HG02759 (cell line): ENCODE data around the gene MYOM1.
A peak's percentile ranks its signal among the peaks of the same experiment; 100 is the strongest.
"Not testable (repeated sequence)": the region's sequence is repeated elsewhere in the genome, so short reads cannot be mapped to it uniquely, and the experiment has no call there.

Experiments
- ATAC-seq: cut with Tn5 transposase; IDR thresholded peaks from one replicate; pipeline ENCODE4 v1.9.1; 2021; ENCODE audit warnings: mild to moderate bottlenecking, moderate library complexity; ENCODE audit not compliant: unreplicated experiment

MYOM1 gene

DNA sequence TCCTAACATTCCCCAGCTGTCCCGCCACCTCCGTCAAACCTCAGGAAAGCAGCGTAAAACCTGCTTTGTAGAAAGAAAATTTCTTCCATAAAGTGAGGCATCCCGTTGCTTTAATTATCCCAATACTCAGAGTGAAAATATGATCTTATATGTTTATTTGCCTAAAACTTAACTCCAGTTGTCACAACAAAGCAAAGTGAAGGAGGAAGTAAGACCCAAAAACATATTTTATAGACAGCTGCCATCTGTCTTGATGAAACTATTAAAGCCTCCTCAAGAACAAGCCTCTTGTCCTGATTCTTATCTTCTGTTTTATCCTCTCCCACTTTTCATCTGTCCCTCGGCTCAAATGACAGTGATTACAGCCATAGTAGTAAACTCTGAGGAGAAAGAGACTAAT lies 177.9 kb downstream of the MYOM1 start:
- ATAC-seq: no peak

DNA sequence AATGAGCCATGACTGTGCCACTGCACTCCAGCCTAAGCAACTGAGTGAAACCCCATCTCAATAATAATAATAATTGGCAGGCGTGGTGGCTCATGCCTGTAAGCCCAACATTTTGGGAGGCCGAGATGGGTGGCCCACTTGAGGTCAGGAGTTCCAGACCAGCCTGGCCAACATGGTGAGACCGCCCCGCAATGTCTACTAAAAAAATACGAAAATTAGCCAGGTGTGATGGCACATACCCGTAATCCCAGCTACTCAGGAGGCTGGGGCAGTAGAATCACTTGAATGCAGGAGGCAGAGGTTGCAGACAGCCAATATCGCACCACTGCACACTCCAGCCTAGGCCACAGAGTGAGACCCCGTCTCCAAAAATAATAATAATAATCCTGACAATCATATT lies 178.9 kb downstream of the MYOM1 start:
- no peak for ATAC-seq

DNA sequence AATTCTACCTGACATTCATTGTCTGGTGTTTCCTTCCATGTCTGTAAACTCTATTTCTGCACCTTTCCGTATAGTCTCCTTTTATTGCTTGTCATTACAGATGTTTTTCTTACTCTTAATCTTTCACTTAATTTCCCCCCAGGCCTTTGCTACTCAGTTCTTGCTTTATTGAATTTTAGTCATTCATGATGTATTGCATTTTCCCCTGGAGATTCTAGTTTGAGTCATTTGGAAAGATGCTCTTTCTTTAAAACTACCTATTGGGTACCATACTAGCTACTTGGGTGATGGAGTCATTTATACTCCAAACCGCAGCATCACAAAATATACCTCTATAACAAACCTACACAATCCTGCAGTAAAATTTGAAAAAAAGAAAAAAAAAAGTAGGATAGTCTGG lies 179.6 kb downstream of the MYOM1 start:
- ATAC-seq: no peak

DNA sequence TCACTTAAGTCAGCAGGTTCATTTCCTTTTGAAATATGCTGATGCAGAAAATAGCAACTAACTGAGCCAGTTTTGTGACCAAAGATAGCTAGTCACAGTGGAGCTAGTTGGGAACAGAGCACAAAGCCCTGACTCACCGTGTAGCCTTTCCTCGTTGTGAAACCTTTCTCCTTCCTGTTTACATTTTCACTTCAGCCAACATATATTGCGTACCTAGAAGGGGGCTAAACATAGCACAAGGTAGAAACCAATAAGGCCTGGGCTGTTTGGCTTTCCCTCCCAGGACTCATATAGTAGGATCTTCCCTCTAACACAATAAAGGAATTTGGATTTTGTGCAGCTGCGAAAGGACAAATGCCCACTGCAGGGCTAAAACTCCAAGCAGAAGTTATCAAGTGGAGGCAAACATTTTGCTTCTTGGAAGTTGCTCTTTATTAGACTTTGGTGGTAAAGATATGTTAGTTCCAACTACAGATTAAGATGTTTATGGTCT lies 182.3 kb downstream of the MYOM1 start:
- ATAC-seq: peak; percentile 95

DNA sequence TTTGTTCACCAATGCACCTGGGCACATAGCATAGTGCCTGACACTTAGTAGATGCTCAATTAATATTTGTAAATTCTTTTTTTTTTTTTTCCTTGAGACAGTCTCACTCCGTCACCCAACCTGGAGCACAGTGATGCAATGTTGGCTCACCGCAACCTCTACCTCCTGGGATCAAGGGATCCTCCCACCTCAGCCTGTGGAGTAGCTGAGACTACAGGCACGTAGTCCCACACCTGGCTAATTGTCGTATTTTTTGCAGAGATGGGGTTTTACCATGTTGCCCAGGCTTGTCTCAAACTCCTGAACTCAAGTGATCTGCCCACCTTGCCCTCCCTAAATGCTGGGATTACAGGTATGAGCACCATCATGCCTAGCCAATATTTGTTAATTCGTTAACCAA lies 183.7 kb downstream of the MYOM1 start:
- ATAC-seq: no peak

DNA sequence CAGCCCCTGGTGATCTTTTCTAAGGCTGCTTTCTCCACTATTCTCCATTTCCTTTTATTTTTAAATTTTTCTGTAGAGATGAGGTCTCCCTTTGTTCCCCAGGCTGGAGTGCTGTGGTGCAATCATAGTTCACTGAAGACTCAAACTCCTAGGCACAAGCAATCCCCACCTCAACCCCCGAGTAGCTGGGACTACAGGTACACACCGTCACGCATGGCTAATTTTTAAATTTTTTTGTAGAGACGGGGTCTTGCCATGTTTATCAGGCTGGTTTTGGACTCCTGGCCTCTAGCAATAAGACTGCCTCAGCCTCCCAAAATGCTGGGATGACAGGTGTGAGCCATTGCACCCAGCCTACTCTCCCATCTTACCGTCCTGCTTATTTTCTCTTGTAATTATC lies 184.1 kb downstream of the MYOM1 start:
- no peak for ATAC-seq

DNA sequence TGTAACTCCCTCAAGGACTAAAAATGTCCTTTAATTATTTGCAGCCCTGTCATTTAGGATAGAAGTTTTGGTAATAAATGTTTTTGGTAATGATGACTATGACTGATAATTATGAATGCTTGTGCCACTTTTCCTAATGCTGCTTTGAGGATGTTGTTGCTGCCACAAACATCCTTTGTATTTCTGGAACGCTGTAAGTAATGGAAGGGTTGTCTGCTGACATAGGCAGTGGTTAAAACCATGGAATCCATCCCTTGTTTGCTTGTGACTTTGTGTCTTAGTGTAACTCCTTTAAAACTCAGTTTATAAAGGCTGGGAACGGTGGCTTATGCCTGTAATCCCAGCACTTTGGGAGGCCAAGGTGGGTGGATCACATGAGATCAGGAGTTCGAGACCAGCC lies 187.0 kb downstream of the MYOM1 start:
- ATAC-seq: no peak

DNA sequence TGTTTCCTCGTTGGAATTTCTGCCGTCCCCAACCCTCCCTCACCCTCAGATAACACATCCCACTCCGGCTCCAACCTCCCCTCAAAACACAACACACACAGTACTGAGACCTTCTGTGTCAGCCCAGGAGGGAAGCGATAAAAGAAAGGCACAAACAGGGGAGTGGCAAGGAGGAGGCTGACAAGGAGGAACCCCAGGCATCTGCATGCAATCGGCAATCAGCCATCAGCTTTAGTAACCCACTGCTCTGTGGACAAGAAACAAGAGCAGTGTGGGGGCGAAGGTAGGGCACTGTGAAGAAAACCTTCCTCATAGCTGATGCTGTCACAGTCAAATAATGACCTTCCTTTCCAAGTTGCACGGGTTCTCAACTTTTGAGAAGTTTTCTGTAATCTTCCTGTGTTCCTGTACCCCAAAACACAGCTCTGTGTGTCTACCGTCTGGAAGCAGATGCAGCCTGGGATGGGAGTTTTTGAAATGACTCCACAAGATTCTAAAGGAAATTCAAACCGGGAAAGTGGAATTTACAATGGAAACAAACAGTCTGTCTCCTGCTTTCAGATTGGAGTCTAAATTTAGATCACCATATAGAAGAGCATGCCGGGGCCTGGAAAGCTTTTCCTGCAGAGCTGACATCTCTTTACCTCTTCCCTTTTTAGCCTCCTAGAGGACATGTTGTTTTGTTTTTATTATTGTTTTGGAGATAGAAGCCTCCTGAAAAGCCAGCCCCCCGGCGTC lies 190.4 kb downstream of the MYOM1 start:
- no peak for ATAC-seq

DNA sequence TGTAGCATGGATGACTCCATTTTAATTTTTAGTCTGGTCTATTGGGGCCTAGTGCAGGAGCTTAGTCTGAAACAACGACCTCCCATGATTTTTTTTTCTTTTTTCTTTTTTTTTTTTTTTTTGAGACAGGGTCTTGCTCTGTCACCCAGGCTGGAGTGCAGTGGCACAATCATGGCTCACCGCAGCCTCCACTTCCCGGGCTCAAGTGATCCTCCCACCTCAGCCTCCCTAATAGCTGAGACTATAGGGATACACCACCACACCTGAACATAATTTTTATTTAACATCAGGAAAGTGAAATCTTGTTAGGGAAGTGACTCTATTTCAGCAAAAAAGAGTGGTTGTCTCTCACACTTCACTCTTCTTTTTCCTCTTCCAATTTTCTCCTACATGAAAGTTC lies 191.7 kb downstream of the MYOM1 start:
- not testable (repeated sequence) for ATAC-seq

DNA sequence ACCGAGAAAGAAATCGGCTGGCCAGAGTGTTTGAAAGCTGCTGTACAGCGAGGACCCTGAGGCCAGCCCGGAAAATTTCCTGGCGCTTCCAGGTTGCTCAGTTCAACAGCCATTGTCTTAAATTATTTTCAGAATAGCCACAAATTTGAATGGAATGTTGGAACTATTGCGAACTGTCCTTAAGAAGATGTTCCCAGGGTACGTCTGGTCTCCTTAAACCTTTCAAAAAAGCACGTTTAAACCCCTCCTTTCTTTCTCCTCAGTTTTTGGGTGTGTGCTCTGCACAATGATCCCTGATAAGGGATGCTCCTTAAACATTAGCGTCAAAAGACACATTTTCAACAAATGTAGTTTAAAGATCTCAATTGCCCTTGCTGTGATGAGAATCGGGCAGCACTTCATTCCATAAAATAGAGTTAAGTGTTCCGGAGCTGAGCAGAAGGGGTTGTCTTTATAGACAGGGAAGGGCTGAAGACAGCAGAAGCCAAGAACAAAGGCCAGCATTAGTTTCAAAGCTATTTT lies 192.3 kb downstream of the MYOM1 start:
- ATAC-seq: no peak

DNA sequence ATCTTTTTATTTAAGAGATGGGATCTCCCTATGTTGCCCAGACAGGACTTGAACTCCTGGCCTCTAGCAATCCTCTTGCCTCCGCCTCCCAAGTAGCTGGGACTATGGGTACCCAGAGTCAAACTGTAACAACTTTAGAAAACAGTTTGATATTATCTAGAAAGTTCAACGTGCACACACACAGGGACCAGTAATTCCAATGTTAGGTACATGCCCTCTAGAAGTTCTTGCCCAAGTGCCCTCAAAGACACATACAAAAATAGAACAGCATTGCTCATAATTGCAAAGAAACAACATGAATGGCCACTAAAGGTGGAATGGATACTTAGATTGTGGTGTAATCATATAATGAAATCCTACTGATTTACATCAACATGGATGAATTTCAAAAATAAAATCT lies 194.2 kb downstream of the MYOM1 start:
- ATAC-seq: no peak

DNA sequence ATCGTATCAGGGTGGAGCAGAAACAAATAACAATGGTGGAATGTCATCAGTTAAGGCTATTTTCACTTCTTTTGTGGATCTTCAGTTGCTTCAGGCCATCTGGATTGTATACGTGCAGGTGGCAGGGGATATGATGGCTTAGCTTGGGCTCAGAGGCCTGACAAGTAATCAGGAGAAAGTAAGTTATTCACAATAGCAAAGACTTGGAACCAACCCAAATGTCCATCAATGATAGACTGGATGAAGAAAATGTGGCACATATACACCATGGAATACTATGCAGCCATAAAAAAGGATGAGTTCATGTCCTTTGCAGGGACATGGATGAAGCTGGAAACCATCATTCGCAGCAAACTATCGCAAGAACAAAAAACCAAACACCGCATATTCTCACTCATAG lies 196.2 kb downstream of the MYOM1 start:
- not testable (repeated sequence) for ATAC-seq
